ENCODE measurements around the gene CLDN7.

DNA sequence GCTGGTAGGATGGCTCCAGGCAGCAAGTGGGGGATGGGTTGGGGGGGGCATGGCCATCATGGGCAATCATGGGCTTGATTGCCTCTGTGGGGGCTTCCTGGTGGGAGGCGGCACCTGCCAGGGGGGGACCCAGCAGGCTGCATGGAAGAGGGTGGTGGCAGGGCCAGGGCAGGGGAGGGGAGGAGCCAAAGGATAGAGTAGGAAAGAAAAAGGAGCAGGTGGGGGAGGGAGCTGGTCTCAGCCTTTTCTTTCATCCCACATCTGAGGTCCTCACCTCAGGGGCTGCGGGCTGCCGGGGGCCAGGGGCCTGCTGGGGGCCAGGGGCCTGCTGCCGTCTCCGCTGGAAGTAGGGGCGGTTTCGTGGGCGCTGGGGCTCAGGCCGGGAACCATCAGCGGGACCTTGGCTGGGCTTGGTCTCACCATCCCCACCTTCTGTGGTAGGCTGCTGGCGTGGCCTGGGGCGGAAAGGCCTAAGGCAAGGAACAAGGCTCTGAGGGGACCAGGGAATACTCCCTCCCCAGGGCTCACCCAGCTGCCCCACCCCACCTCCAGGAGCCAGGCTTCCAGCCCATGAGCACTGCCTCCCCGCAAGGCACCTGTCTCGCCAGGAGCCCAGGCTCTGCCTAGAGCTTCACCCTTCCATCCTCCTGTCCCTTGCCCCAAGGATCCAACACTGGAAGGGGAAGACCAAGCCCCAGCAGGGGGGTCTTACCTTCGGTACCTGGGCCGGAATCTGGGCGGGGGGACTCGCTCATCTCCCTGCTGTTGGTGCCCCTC is 27.2 kb upstream of the CLDN7 start:
- TF ChIP-seq, protein P1, sequence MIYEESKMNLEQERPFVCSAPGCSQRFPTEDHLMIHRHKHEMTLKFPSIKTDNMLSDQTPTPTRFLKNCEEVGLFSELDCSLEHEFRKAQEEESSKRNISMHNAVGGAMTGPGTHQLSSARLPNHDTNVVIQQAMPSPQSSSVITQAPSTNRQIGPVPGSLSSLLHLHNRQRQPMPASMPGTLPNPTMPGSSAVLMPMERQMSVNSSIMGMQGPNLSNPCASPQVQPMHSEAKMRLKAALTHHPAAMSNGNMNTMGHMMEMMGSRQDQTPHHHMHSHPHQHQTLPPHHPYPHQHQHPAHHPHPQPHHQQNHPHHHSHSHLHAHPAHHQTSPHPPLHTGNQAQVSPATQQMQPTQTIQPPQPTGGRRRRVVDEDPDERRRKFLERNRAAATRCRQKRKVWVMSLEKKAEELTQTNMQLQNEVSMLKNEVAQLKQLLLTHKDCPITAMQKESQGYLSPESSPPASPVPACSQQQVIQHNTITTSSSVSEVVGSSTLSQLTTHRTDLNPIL (CRISPR knock-in tag; IDR thresholded peaks at IDR 0.05; ENCODE audit: low read depth), result no peak
- TF ChIP-seq, protein P2, sequence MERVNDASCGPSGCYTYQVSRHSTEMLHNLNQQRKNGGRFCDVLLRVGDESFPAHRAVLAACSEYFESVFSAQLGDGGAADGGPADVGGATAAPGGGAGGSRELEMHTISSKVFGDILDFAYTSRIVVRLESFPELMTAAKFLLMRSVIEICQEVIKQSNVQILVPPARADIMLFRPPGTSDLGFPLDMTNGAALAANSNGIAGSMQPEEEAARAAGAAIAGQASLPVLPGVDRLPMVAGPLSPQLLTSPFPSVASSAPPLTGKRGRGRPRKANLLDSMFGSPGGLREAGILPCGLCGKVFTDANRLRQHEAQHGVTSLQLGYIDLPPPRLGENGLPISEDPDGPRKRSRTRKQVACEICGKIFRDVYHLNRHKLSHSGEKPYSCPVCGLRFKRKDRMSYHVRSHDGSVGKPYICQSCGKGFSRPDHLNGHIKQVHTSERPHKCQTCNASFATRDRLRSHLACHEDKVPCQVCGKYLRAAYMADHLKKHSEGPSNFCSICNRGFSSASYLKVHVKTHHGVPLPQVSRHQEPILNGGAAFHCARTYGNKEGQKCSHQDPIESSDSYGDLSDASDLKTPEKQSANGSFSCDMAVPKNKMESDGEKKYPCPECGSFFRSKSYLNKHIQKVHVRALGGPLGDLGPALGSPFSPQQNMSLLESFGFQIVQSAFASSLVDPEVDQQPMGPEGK (CRISPR knock-in tag; IDR thresholded peaks at IDR 0.05; ENCODE audit: borderline replicate concordance), result no peak
- TF ChIP-seq ZFP3 (CRISPR knock-in tag; IDR thresholded peaks at IDR 0.05) (no peak), CSDC2 (CRISPR knock-in tag; IDR thresholded peaks at IDR 0.05) (no peak), ARNTL (CRISPR knock-in tag; IDR thresholded peaks at IDR 0.05; ENCODE audit: borderline replicate concordance, low read depth) (no peak), GLIS3 (CRISPR knock-in tag; IDR thresholded peaks at IDR 0.05) (no peak)
- TF ChIP-seq, protein P3, sequence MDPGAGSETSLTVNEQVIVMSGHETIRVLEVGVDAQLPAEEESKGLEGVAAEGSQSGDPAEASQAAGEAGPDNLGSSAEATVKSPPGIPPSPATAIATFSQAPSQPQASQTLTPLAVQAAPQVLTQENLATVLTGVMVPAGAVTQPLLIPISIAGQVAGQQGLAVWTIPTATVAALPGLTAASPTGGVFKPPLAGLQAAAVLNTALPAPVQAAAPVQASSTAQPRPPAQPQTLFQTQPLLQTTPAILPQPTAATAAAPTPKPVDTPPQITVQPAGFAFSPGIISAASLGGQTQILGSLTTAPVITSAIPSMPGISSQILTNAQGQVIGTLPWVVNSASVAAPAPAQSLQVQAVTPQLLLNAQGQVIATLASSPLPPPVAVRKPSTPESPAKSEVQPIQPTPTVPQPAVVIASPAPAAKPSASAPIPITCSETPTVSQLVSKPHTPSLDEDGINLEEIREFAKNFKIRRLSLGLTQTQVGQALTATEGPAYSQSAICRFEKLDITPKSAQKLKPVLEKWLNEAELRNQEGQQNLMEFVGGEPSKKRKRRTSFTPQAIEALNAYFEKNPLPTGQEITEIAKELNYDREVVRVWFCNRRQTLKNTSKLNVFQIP (CRISPR knock-in tag; IDR thresholded peaks at IDR 0.05; ENCODE audit: borderline replicate concordance, low read depth), result no peak

All from SK-N-SH treated with all-trans-retinoic acid at 6 μM for 48 hours (cell line).